ENCODE results near the gene EPDR1.

- TF ChIP-seq POLR2AphosphoS5 (IDR thresholded peaks at IDR 0.05) (no peak), POLR2A (IDR thresholded peaks at IDR 0.05) (no peak)
Measured at GRCh38 chr7:37928878-37929277, 8.4 kb downstream of the EPDR1 start.
